Endodermal cell (in vitro differentiated cells): ENCODE data around the gene POC1B. TPM values are rescaled to one million over a fixed set of nuclear protein-coding genes. Genes with fewer than 3 reads are reported as not detected.

Experiments
- DNase-seq: peaks from one replicate; pipeline ENCODE4 v3.0.0-alpha.2; 2017
- H3K27ac ChIP-seq: 2 replicates; pipeline ENCODE4 v1.5.1; 2013; ENCODE audit warnings: mild to moderate bottlenecking, low read depth, low read length, moderate library complexity
- H3K27me3 ChIP-seq: 2 replicates; pipeline ENCODE4 v1.6.1; 2013; ENCODE audit warnings: mild to moderate bottlenecking, low read length, moderate library complexity; ENCODE audit not compliant: insufficient read depth, control insufficient read depth, poor library complexity, severe bottlenecking
- H3K36me3 ChIP-seq: 2 replicates; pipeline ENCODE4 v1.7.0; 2013; ENCODE audit warnings: mild to moderate bottlenecking, low read length, moderate library complexity; ENCODE audit not compliant: control insufficient read depth, insufficient read depth
- H3K4me1 ChIP-seq: one replicate; pipeline ENCODE4 v1.7.0; 2013; ENCODE audit warnings: low read length; ENCODE audit not compliant: control insufficient read depth, insufficient read depth
- H3K4me3 ChIP-seq: 2 replicates; pipeline ENCODE4 v1.5.1; 2013; ENCODE audit warnings: mild to moderate bottlenecking, low read length, moderate library complexity
- H3K9ac ChIP-seq: 2 replicates; pipeline ENCODE4 v1.6.1; 2013; ENCODE audit warnings: mild to moderate bottlenecking, low read length, moderate library complexity; ENCODE audit not compliant: poor library complexity, severe bottlenecking; ENCODE audit errors: extremely low read depth
- H3K9me3 ChIP-seq: 2 replicates; pipeline ENCODE4 v1.6.1; 2013; ENCODE audit warnings: mild to moderate bottlenecking, low read length, moderate library complexity; ENCODE audit not compliant: control insufficient read depth
- H3K27ac Mint-ChIP-seq: 2 replicates; pipeline ENCODE4 v1.8.0; 2020; ENCODE audit warnings: mixed read lengths
- H3K27me3 Mint-ChIP-seq: 2 replicates; pipeline ENCODE4 v1.8.0; 2021; ENCODE audit warnings: mild to moderate bottlenecking, mixed read lengths; ENCODE audit not compliant: insufficient read depth
- H3K36me3 Mint-ChIP-seq: 2 replicates; pipeline ENCODE4 v1.8.0; 2020; ENCODE audit warnings: low read depth, mixed read lengths
- H3K4me1 Mint-ChIP-seq: 2 replicates; pipeline ENCODE4 v1.8.0; 2020; ENCODE audit warnings: mixed read lengths
- H3K4me3 Mint-ChIP-seq: 2 replicates; pipeline ENCODE4 v1.8.0; 2020; ENCODE audit warnings: mild to moderate bottlenecking, moderate library complexity, mixed read lengths
- H3K9me3 Mint-ChIP-seq: 2 replicates; pipeline ENCODE4 v1.8.0; 2020; ENCODE audit warnings: mild to moderate bottlenecking, mixed read lengths
- WGBS, 2 experiments: methylation state at CpG; one replicate each; pipeline versions ENCODE4 v1.1.5 to v1.1.7; 2013; ENCODE audit warnings: missing lambda C conversion rate in 2 of 2, mixed read lengths in 1 of 2; ENCODE audit not compliant: insufficient coverage in 1 of 2, insufficient read length in 1 of 2; 5-methylcytosine and 5-hydroxymethylcytosine counted together
- long read RNA-seq, 4 experiments: library from polyadenylated mRNA in 2 of 4; library from RNA in 1 of 4; library from capped mRNA in 1 of 4; stranded (forward) in 3 of 4; unstranded in 1 of 4; transcript quantifications; one replicate each; pipeline ENCODE4 v2.0.0, GENCODE V29; 2020 to 2021; ENCODE audit warnings: inconsistent platforms in 1 of 4
- polyA plus RNA-seq, 2 experiments: library from polyadenylated mRNA; stranded (reverse); fragments of 50-300 nt; gene quantifications; one replicate each; pipeline ENCODE4 v1.2.3, GENCODE V29; 2013
- total RNA-seq, 2 donors: library from RNA; stranded (reverse); fragmentation: NEBNext Ultra II Directional in 1 of 2; extraction: Animal tissue kit (Norgen Biotek cat#: 25700) in 1 of 2; gene quantifications; 2 replicates in 1 of 2; 3 replicates in 1 of 2; pipeline ENCODE4 v1.2.1, GENCODE V29; 2021
- TF ChIP-seq, protein P1 (sequence below): fragments of 200-600 bp; sonication (generic); conservative IDR thresholded peaks from 2 replicates; pipeline ENCODE4 v1.5.0; 2021; ENCODE audit warnings: antibody characterized with exemption, mild to moderate bottlenecking

The POC1B gene
- total RNA-seq, result 10 to 100 TPM; 22.3 to 36.1 TPM
- polyA plus RNA-seq (2013, experiment 1 of 2), result 23.8 TPM
- polyA plus RNA-seq (2013, experiment 2 of 2), result 21.6 TPM
- long read RNA-seq, experiment 1, full-length matches to known transcripts, result 4 of 15 reads
- long read RNA-seq, experiment 1, partial matches to known transcripts, result 3 of 15 reads
- long read RNA-seq, experiment 1, other reads (novel, unspliced or antisense), result 8 of 15 reads
- long read RNA-seq, experiment 2, full-length matches to known transcripts, result 32 of 62 reads
- long read RNA-seq, experiment 2, partial matches to known transcripts, result 5 of 62 reads
- long read RNA-seq, experiment 2, other reads (novel, unspliced or antisense), result 25 of 62 reads
- long read RNA-seq, experiment 3, transcript POC1B-209 (11 exons, 2,038 nt), result minor isoform, 12 of 116 reads
- long read RNA-seq, experiment 3, transcript POC1B-202 (10 exons, 3,096 nt), result minor isoform, 6 of 116 reads
- long read RNA-seq, experiment 3, transcript POC1B-201 (12 exons, 3,001 nt), result major isoform, 43 of 116 reads
- long read RNA-seq, experiment 3, partial matches to known transcripts, result 20 of 116 reads
- long read RNA-seq, experiment 3, other reads (novel, unspliced or antisense), result 33 of 116 reads
- long read RNA-seq, experiment 4, full-length matches to known transcripts, result 9 of 43 reads
- long read RNA-seq, experiment 4, partial matches to known transcripts, result 9 of 43 reads
- long read RNA-seq, experiment 4, other reads (novel, unspliced or antisense), result 25 of 43 reads

DNA sequence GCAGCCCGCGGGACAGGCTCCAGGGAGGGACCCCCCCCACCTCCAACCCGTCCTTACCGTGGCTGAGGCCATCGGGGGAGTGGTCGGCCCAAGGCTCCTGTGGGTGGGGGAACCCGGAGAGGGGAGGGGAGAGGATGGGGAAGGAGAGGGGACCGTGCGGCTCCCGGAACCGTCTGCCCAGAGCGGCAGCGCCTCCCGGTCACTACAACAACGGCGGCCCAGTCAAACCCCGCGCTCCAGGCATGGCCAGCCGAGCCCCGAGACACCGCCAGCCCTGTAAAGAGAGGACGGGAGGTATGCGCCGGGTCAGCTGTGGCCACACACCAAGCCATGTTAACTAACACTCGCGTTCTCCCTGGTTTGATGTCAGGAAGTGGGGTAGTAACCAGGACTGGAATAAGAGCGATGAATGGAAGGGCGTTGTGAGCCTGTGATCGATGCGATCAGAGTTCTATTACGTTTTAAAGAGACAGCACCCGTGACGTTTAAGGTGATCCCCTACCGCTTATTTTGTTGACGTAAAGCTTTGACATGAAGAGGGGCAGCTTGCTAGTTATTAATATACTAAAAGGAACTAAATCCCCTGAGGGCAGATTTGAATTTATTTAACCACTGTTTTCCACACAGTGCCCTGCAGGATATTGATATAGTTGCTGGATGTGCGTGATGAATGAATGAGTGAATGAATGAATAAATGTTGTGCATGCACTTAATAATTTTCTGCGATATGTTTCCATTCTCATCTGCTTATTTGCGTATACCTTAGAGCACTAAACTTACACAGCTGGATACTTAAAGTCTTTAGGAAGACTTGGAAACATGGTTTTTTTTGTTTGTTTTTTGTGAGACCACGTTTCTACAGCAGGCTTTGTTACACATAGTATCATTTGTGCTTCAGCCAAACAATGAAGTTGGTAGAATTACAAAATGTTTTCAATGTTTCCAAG lies at the start of gene POC1B:
Gene POC1B, minus strand, starts transcription at position 224 of the 947 bp plus-strand sequence. Its CDS starts 152 bp downstream, at position 72.
- peak within 1 kb of the TSS; percentile 45 for H3K27ac ChIP-seq
- Mint-ChIP-seq H3K36me3 (peaks cover 27% of the 10 kb centered on the region), H3K4me1 (peaks cover 21% of the 10 kb centered on the region), H3K4me3 (peak within 1 kb of the TSS; percentile 74), H3K9me3 (no peaks in the 10 kb centered on the region), H3K27ac (peak within 1 kb of the TSS; percentile 87), H3K27me3 (no peaks in the 10 kb centered on the region)
- TF ChIP-seq, protein P1, sequence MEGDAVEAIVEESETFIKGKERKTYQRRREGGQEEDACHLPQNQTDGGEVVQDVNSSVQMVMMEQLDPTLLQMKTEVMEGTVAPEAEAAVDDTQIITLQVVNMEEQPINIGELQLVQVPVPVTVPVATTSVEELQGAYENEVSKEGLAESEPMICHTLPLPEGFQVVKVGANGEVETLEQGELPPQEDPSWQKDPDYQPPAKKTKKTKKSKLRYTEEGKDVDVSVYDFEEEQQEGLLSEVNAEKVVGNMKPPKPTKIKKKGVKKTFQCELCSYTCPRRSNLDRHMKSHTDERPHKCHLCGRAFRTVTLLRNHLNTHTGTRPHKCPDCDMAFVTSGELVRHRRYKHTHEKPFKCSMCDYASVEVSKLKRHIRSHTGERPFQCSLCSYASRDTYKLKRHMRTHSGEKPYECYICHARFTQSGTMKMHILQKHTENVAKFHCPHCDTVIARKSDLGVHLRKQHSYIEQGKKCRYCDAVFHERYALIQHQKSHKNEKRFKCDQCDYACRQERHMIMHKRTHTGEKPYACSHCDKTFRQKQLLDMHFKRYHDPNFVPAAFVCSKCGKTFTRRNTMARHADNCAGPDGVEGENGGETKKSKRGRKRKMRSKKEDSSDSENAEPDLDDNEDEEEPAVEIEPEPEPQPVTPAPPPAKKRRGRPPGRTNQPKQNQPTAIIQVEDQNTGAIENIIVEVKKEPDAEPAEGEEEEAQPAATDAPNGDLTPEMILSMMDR, result no peak
- DNase-seq, result peak; percentile 98
- no peaks in the 10 kb centered on the region for H3K27me3 ChIP-seq
- 3% methylated on average over 8 to 36 of the region's 39 CpGs for WGBS, 2 experiments
- peaks cover 12% of the 10 kb centered on the region for H3K36me3 ChIP-seq
- peak within 1 kb of the TSS; percentile 56 for H3K9ac ChIP-seq
- no peaks in the 10 kb centered on the region for H3K9me3 ChIP-seq
- H3K4me3 ChIP-seq, result peak within 1 kb of the TSS; percentile 83
- peaks cover 6% of the 10 kb centered on the region for H3K4me1 ChIP-seq

DNA sequence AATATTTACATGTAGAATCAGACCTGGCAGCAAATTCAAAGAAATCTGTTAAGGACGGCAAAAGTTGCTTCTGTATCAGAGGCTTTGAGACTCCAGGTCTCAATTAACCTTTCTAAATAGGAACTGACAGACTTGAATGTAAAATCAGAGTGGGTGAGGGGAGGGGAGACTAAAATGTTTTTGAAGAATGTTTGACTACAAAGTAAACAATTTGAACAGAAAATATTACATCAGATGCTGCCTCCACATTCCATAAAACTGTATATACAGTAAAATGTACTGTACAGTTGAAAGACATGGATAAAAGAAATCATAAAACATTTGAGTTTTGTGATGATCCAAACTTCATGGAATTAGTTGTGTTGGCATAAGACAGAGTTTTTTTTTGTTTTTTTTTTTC lies 49.5 kb upstream of the POC1B start:
- WGBS, 2 experiments, result 52 to 80% methylated on average over 1 of the region's 1 CpG
- H3K4me3 Mint-ChIP-seq, result no peak overlapping the region
- no peaks in the 10 kb centered on the region for H3K27me3 Mint-ChIP-seq
- Histone ChIP-seq H3K36me3 (no peaks in the 10 kb centered on the region), H3K27me3 (no peaks in the 10 kb centered on the region), H3K27ac (no peak overlapping the region), H3K4me3 (no peak overlapping the region), H3K9me3 (no peaks in the 10 kb centered on the region), H3K4me1 (peaks cover 3% of the 10 kb centered on the region), H3K9ac (no peak overlapping the region)
- no peaks in the 10 kb centered on the region for H3K36me3 Mint-ChIP-seq
- H3K27ac Mint-ChIP-seq, result no peak overlapping the region
- TF ChIP-seq, protein P1, result no peak
- H3K4me1 Mint-ChIP-seq, result peaks cover 25% of the 10 kb centered on the region
- no peaks in the 10 kb centered on the region for H3K9me3 Mint-ChIP-seq
- no peak for DNase-seq

DNA sequence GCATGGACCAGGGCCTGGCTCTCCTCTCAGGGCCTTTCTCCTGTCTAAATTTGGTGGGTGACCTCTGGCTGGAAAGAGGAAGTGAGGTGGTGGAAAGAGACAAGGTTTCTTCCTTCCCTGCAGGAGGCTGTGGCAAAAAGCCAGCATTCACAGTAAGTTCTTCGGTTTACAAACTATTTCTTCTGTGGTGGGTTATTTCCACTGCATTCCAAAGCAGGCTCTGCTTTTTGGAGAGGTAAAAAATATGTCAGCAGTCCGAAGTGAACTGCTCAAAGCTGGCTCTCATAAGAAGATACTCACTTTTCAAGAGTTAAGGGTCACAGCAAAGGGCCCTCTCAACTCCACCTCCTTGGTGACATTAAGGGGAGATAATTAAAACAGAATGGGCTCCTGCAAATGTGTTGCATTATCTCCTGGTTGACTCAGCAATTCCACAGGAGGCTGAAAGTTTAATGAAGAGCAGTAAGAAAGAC lies 48.9 kb upstream of the POC1B start:
- peaks cover 3% of the 10 kb centered on the region for H3K4me1 ChIP-seq
- H3K27ac ChIP-seq, result no peak overlapping the region
- DNase-seq, result peak; percentile 62
- Mint-ChIP-seq H3K27ac (peak overlapping the region; percentile 77), H3K4me3 (no peak overlapping the region), H3K36me3 (no peaks in the 10 kb centered on the region), H3K27me3 (no peaks in the 10 kb centered on the region), H3K4me1 (peaks cover 25% of the 10 kb centered on the region), H3K9me3 (no peaks in the 10 kb centered on the region)
- no peak overlapping the region for H3K4me3 ChIP-seq
- no peaks in the 10 kb centered on the region for H3K27me3 ChIP-seq
- TF ChIP-seq, protein P1, result no peak
- no peaks in the 10 kb centered on the region for H3K36me3 ChIP-seq
- H3K9ac ChIP-seq, result no peak overlapping the region
- WGBS, 2 experiments, result 60% methylated on average over 2 of the region's 2 CpGs; no CpG with 5 or more reads in 1 of the 2 experiments
- H3K9me3 ChIP-seq, result no peaks in the 10 kb centered on the region
